Smooth muscle cell of the brain vasculature (primary cell): ENCODE results near the gene PLCB3.
A peak's percentile ranks its signal among the peaks of the same experiment; 100 is the strongest.
"Not testable (repeated sequence)": the region's sequence is repeated elsewhere in the genome, so short reads cannot be mapped to it uniquely, and the experiment has no call there.

ENCODE experiments used
- DNase-seq: peaks from one replicate; pipeline ENCODE4 v3.0.0-alpha.2; 2012; ENCODE audit warnings: low read depth, low spot score

Gene PLCB3

GRCh38 chr11:64235437-64236161 lies 15.7 kb upstream of the PLCB3 start:
- no peak for DNase-seq

DNA sequence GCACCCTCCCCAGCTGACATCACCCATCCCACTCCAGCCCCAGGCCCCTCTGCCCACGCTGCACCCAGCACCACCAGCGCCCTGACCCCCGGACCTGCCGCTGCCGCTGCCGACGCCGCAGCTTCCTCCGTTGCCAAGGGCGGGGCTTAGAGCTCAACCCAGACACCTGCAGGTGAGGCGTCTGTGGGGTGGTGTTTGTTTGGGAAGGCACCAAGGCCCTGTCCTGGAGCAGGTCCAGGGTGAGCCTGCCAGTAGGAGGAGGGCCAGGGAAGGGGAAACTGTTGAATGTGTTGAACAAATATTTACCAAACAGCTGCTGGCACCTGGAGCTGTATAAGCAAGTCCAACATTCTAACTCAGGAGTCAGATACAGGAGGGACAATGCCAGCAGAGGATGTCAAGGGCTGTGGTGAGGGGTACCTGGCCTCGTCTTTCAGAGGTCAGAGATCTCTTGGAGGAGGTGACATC lies 13.8 kb upstream of the PLCB3 start:
- DNase-seq, result no peak

DNA sequence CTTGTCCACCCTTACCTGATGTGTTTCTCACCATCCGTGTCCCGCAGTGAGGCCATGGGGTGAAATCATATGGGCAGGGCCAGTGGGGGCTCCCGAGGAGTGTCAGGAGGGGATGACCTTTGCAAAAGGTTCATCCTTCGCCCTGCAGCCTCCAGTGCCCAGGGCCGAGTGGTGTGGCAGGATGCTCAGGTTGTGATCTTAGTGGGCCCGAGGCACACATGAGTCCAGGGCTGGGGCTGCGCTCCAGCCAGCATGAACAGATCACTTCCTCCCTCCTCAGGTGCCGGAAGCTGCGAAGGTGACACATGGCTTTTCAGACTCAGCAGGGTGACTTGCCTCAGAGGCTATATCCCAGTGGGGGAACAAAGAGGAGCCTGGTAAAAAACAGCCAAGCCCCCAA lies 13.3 kb upstream of the PLCB3 start:
- DNase-seq, result no peak

DNA sequence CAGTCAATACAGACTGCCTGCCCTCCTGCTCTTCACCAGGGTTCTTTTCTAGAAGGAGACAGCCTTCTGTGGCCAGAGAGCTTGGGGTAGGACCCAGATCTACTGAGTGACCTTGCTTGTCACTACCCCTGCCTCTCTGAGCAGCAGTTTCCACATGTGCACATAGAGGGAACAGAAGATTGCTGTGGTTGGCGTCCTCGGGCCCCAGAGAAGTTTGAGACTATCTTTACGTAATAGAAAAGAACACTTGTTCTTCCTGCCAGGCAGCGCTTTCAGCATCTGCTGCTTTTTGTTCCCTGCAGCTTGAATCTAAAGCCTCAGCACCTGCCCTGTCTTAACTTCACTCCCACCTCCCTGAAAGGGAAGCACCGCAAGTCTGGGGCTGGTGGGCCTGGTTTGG lies 12.3 kb upstream of the PLCB3 start:
- DNase-seq, result no peak

DNA sequence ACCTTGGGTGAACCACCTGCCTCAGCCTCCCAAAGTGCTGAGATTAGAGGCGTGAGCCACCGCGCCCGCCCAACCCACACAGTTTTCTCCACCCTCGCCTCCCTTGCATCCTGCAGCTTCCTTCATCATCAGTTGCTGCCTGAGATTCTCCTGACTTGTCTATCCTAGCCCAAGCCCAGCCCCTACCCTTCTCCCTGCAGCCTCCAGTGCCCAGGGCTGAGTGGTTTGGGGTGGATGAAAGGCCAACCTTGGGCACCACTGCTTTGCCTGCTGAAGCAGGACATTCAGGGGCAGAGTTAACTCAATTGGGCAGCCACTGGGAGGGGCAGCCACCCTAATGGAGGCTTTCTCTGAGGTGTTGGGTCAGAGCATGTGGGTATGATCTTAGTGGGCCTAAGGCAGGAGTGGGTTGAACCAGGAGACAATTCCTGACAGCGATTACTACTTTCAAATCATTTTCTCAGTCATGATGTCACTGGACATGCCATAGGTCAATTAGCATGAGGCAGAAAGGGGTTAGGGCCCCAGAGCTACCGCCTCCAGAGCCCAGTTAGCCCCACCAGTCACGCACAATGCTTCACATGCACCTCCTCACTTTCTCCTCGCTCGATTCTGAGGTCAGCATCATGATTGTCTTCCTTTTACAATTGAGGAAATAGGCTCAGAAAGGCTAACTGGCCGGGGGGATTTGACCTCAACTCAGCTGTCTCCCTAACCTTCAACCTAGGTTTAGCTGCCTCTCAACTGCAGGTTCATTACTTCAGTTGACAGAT lies 11.5 kb upstream of the PLCB3 start:
- DNase-seq, result no peak

GRCh38 chr11:64240435-64241240 lies 10.7 kb upstream of the PLCB3 start, which contains the start of gene FKBP2:
Gene FKBP2, plus strand, starts transcription at chr11:64241095. Its CDS starts 1,293 bp downstream, at chr11:64242388.
- DNase-seq, result peak; percentile 94

DNA sequence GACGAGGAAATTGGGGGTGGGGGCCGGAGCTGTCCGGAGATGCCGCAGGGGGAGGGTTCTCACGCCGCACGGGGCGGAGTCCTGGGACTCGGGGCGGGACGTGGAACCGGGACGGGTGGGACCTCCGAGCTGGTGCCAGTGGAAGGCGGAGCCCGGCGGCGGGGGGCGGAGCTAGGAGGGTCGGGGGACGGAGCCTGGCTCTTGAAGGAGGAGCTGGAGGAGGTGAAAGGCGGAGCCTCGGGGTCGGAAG lies 10.2 kb upstream of the PLCB3 start:
- DNase-seq, result peak; percentile 98

DNA sequence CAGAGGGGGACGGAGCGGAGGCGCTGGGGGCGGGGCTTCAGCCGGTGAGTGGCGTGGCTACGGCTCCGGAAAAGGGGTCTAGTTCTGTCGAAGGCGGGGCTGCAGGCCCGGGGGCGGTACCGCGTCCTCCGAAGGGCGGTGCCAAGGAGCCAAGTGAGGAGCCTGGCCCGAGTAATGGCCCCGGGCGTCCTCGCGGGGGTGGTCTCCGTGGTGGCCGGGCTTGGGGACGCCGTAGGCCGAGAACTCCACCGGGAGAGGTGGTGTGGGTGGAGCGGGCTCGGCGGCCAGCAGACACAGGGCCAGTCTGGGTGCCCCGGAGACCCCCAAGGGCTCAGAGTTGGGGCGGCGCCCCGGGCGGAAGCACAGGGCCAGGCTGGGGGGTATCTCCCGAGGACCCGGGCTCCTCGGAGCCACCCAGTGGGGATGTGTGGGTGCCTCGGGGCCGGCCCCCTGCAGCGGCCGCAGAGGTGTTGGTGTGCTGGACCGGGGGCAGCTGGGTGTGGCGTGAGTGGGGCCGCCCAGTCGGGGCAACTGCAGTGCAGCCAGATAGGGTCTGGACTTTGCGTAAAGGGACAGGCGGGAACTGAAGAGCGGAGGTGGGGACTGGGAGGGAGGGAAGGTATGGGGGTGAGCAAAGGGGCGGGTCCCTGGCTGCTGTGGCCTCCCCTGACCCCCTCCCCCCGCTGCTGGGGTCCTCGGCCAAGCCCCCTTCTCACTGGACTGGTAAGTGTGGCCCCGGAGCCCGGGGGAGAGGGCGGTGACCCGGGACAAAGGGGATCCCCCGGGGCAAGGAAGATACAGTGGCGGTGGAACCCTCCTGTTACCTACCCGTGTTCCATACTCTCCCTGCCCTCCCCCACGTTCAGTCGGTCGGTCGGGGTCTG lies 9.6 kb upstream of the PLCB3 start:
- no peak for DNase-seq

GRCh38 chr11:64243236-64243854 lies 8.0 kb upstream of the PLCB3 start:
- DNase-seq, result no peak

DNA sequence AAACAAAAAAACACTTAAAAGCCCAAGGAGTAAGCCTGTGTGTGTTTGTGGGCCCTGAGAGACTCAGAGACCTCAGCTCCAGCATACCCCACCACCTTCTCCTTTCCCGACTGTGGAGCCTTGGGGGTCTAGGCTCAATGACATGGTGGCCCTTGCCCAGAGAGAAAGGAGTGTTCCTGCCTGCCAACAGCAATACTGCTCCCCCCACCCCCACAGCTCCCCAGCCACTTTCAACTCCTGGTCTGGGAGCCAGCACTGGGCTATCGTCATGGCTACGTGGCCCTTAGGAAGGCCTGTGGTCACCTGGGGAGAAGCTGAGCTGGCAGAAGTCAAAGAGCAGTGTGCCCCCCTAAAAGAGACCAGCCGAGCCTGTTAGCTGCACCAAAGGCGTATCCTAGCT lies 7.2 kb upstream of the PLCB3 start:
- no peak for DNase-seq

- no peak for DNase-seq
Measured at GRCh38 chr11:64244966-64245365, 6.4 kb upstream of the PLCB3 start.

GRCh38 chr11:64245401-64245796 lies 5.9 kb upstream of the PLCB3 start:
- no peak for DNase-seq

- no peak for DNase-seq
Measured at GRCh38 chr11:64245797-64246620, 5.3 kb upstream of the PLCB3 start.

DNA sequence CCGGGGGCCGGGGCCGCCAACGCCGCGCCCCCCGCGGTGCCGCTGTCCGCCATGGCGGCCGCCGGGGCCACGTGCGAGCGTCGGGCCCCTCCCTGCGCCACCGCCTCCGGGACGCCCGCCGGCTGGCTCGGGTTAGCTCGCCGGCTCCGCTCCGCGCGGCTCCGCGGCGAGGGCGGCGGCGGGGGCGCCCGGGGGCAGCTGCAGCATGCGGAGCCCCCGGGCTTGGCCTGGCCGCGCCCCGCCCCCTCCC lies 4.8 kb upstream of the PLCB3 start:
- DNase-seq, result not testable (repeated sequence)

- DNase-seq, result peak; percentile 61
Measured at GRCh38 chr11:64246871-64247728, 4.2 kb upstream of the PLCB3 start, which contains the start of gene PPP1R14B. Gene PPP1R14B, minus strand, starts transcription at chr11:64246943. Its CDS starts 270 bp downstream, at chr11:64246673.

DNA sequence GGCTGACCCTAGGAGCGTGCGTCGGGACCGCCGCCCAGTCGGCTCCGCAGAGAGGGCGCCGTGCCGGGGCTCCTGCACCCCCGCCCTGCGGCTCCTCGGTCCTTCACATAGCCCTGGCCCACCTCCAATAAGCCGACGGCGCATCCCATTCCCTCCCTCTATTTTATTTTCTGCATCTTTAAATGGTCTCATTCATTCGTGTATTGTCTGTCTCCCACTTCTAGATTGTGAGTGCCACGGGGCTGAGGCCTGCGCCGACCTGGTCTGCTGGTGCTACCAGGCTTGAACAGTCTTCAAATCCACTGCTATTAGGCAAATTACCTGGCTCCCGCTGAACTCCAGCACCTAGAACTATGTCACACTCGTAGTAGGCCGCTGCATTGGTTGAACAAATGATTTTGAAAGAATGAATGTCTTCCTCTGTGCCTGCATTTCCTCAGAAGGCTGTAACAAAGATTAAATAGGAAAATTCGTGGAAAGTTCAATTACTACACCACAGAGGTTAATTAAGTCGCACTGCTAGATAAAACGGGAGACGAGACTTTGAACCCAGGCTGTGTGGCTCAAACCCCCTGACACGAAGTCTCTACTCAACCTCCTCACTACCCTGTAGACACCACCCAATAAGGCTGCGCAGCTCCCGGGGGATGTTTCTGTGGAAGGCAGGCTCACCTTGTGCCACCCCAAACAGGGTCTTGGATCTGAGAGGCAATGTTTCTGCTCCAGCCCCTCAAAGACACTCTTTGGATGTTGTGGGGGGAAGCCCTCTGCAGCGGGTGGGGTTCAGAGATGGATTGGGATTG lies 3.4 kb upstream of the PLCB3 start:
- DNase-seq, result no peak

DNA sequence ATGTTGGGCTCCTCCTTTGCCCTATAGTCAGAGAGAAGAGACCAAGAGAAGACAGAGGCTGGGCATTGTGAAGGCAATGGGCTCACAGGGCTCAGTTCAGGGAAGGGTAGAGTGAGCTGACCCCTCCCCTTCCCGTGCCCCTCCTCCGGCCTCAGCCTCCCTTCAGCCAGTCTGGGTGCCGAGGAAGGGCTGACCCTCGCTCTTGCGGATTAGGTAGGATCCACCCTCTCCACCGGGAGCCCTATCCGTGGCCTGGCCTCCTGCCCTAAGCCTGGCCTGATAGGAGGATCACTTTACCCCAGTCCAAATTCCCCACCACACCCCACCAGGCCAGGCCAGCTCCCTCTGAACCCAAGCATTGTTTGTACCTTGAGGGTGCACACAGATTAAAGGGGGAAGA lies 2.8 kb upstream of the PLCB3 start:
- DNase-seq, result no peak

DNA sequence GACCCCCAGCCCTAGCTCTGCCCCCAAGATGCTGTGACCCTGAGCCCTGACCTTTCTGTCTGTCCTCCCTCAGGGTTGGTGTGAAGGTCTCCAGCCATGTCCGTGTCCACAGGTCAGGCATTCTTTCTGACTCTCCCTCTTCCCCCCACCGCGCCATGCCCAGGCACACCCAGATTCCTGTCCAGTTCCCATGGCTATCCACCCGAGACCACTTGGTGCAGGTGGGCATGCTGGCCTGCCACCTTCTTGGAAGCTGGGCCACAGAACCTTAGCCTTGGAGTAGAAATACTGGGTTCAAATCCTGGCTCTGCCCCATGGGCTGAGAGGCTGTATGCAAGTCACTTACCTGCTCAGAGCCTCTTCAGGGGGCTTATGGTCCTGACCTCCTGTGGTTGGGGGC lies 2.3 kb upstream of the PLCB3 start:
- no peak for DNase-seq
